ENCODE measurements around the gene FCSK.

The FCSK gene

DNA sequence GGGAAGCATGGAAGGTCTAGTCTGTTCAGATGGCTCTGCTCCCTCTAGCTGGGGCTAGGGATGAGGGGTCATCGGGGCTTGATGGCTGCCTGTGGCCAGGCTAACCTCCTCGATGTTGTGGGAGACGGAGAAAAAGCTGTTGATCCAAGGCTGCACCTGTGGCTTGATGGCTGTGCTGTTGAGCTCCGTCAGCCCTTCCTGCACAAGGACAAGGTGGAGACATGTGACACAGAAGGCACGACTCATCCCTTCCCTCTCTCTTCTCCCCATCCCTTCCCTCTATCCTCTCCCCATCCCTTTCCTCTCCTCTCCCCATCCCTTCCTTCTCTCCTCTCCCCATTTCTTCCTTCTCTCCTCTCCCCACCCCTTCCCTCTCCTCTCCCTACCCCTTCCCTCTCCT is 28.2 kb downstream of the FCSK start:
- TF ChIP-seq, protein P1, sequence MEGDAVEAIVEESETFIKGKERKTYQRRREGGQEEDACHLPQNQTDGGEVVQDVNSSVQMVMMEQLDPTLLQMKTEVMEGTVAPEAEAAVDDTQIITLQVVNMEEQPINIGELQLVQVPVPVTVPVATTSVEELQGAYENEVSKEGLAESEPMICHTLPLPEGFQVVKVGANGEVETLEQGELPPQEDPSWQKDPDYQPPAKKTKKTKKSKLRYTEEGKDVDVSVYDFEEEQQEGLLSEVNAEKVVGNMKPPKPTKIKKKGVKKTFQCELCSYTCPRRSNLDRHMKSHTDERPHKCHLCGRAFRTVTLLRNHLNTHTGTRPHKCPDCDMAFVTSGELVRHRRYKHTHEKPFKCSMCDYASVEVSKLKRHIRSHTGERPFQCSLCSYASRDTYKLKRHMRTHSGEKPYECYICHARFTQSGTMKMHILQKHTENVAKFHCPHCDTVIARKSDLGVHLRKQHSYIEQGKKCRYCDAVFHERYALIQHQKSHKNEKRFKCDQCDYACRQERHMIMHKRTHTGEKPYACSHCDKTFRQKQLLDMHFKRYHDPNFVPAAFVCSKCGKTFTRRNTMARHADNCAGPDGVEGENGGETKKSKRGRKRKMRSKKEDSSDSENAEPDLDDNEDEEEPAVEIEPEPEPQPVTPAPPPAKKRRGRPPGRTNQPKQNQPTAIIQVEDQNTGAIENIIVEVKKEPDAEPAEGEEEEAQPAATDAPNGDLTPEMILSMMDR (IDR thresholded peaks at IDR 0.05), result no peak
- no peaks in the 10 kb centered on the region for H3K27me3 ChIP-seq
- peaks cover 84% of the 10 kb centered on the region for H3K36me3 ChIP-seq
- H3K4me1 ChIP-seq (ENCODE audit: control insufficient read depth in 1 of 2, insufficient read depth in 1 of 2, low read depth in 1 of 2, low read length in 1 of 2), result no peaks in the 10 kb centered on the region
- H3K9me3 ChIP-seq, result no peaks in the 10 kb centered on the region
- no peak overlapping the region for H3K27ac ChIP-seq
- no peak overlapping the region for H3K4me3 ChIP-seq (ENCODE audit: low read depth in 1 of 2, low read length in 1 of 2)

DNA sequence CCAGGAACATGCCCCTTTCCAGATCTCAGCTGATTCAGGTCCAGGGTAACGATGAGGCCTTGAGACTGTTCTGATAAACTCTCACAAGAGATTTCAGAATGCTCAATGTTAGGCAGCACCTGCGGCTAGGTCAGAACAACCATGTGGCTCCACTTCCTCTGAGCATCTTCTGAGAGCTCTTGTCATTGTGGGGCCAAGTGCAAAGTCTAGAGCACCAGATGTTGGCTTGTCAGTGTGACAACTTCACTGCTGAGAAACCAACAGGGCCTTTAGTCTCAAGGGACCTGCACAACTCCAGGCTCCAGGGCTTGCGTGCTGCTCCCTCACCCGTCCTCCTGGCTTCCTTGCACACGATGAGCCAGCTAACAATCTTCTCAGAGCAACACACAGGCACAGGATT is 29.0 kb downstream of the FCSK start:
- Histone ChIP-seq H3K4me1 (ENCODE audit: control insufficient read depth in 1 of 2, insufficient read depth in 1 of 2, low read depth in 1 of 2, low read length in 1 of 2) (no peaks in the 10 kb centered on the region), H3K4me3 (ENCODE audit: low read depth in 1 of 2, low read length in 1 of 2) (no peak overlapping the region), H3K27me3 (no peaks in the 10 kb centered on the region), H3K9me3 (no peaks in the 10 kb centered on the region), H3K27ac (no peak overlapping the region), H3K36me3 (peaks cover 85% of the 10 kb centered on the region)
- TF ChIP-seq, protein P1 (IDR thresholded peaks at IDR 0.05), result no peak

DNA sequence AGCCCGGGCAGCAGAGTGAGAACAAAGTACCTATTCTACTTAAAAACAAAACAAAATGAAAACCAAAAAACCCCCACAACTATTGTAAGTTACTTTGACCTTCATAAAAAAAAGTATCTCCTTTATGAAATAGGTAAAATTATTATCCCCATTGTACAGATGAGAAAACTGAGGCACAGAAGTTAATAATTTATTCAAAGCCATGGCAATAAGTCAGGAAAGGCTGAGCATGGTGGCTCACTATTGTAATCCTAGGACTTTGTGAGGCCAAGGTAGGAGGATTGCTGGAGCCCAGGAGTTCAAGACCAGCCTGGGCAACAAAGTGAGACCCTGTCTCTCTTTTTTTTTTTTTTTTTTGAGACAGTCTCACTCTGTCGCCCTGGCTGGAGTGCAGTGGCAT is 30.5 kb downstream of the FCSK start:
- H3K4me1 ChIP-seq (ENCODE audit: control insufficient read depth in 1 of 2, insufficient read depth in 1 of 2, low read depth in 1 of 2, low read length in 1 of 2), result no peaks in the 10 kb centered on the region
- H3K36me3 ChIP-seq, result peaks cover 83% of the 10 kb centered on the region

DNA sequence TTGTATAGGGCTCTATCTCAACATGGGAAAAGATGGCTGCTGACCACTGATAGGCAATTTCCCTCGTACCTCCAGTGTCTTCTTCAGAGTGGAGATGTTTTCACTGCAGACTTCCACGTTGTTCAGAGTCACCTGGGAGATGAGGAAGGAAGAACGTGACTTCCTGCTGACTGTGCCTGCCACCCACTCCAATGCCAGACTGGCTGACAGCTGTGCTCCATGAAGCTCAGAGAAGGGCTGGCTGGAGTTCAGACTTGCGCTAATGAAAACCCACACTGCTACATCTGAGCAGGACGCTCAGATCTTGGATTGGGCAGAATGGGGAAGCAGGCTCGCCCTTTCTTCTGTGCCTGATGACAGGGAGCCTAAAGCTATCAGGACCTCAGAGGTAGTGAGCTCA is 35.9 kb downstream of the FCSK start:
- Histone ChIP-seq H3K9me3 (no peaks in the 10 kb centered on the region), H3K4me3 (ENCODE audit: low read depth in 1 of 2, low read length in 1 of 2) (no peak overlapping the region), H3K36me3 (peaks cover 83% of the 10 kb centered on the region), H3K27me3 (no peaks in the 10 kb centered on the region), H3K4me1 (ENCODE audit: control insufficient read depth in 1 of 2, insufficient read depth in 1 of 2, low read depth in 1 of 2, low read length in 1 of 2) (peaks cover 4 to 6% of the 10 kb centered on the region in 2 experiments), H3K27ac (no peak overlapping the region)
- TF ChIP-seq, protein P1 (IDR thresholded peaks at IDR 0.05), result no peak

More for the DNA sequence above, 30.5 kb downstream of the FCSK start:
- Histone ChIP-seq H3K27me3 (no peaks in the 10 kb centered on the region), H3K4me3 (ENCODE audit: low read depth in 1 of 2, low read length in 1 of 2) (no peak overlapping the region), H3K9me3 (no peaks in the 10 kb centered on the region), H3K27ac (no peak overlapping the region)
- TF ChIP-seq, protein P1 (IDR thresholded peaks at IDR 0.05), result no peak

DNA sequence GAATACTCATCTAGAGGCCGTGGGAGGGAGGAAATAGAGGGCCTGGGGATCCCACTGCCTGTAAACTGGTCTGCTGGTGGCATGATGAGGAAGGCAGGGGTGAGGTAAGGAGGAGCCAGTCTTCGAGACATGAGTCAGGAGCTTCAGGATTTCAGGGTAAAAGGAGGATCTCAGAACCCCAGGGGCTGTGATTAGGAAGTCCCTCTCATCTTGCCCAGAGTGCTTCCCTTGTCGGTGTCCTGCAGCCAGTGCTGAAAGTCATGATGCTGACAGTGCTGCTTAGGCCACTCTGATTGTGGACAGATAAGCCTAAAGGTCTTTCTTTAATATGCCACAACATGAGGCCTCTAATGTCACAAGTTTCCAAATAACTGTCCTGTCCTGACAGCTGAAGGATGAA is 39.4 kb downstream of the FCSK start:
- Histone ChIP-seq H3K27ac (no peak overlapping the region), H3K4me3 (ENCODE audit: low read depth in 1 of 2, low read length in 1 of 2) (no peak overlapping the region), H3K4me1 (ENCODE audit: control insufficient read depth in 1 of 2, insufficient read depth in 1 of 2, low read depth in 1 of 2, low read length in 1 of 2) (peaks cover 4 to 6% of the 10 kb centered on the region in 2 experiments), H3K27me3 (no peaks in the 10 kb centered on the region), H3K9me3 (no peaks in the 10 kb centered on the region), H3K36me3 (peaks cover 88% of the 10 kb centered on the region)
- TF ChIP-seq, protein P1 (IDR thresholded peaks at IDR 0.05), result no peak

Data from neutrophil (primary cell).